ENCODE measurements around the gene ANKHD1. TPM values are rescaled to one million over a fixed set of nuclear protein-coding genes. Genes with fewer than 3 reads are reported as not detected.

Gene ANKHD1
- total RNA-seq, 2 experiments from 2014 or later = 90.6 to 143 TPM

DNA sequence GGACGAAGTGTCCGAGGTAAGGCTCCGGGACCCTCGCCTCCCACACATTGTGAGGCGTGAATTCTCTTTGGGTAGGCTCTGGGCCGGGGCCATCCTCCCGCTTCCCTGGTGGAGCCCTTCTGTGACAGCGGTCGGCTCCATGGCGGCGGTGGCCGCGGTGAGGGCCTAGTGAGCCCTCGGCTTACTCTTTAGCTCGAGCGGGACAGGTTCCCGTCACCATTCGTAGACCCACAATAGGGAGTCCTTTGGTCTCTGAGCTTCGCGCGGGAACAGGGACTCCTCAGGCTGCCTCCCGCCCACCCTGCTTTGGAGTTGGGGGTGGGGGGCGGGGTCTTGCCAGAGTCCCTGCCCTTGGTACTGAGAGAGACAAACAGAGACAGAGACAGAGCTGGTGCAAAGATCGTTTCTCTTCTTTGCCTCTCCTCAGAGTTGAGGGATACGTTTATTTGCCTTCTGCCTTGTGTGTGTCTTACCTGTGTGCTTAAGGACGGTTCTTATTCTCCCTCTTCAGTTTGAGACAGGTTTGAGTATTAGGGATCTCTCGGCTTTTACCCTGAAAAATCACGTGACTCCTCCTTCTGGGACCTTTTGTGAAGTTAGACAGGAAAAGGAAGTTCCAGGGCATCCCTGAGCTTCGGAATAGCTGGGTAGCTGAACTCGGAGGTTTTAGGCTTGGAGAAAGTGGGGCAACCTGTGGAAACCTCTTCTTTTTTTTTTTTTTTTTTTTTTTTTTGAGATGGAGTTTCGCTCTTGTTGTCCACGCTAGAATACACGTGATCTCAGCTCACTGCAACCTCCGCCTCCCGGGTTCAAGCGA, 833 bp downstream of the ANKHD1 start:
- no peak for TF ChIP-seq EZH2phosphoT487 (IDR thresholded peaks at IDR 0.05; ENCODE audit: borderline replicate concordance, low read depth, low read length)
- TF ChIP-seq, protein P1, sequence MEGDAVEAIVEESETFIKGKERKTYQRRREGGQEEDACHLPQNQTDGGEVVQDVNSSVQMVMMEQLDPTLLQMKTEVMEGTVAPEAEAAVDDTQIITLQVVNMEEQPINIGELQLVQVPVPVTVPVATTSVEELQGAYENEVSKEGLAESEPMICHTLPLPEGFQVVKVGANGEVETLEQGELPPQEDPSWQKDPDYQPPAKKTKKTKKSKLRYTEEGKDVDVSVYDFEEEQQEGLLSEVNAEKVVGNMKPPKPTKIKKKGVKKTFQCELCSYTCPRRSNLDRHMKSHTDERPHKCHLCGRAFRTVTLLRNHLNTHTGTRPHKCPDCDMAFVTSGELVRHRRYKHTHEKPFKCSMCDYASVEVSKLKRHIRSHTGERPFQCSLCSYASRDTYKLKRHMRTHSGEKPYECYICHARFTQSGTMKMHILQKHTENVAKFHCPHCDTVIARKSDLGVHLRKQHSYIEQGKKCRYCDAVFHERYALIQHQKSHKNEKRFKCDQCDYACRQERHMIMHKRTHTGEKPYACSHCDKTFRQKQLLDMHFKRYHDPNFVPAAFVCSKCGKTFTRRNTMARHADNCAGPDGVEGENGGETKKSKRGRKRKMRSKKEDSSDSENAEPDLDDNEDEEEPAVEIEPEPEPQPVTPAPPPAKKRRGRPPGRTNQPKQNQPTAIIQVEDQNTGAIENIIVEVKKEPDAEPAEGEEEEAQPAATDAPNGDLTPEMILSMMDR (conservative IDR thresholded peaks at IDR 0.05; ENCODE audit: low read length) = no peak
- intact Hi-C loops (cut with micrococcal nuclease; ENCODE audit: unreplicated experiment) = loop anchor here (5.0 kb wide), 1 partner anchor 295 kb away; no protein-coding TSS in a partner anchor
- peak overlapping the region; percentile 16; the same call in 1 of the 2 replicates for H2AFZ ChIP-seq (ENCODE audit: low read length)
- peaks cover 29% of the 10 kb centered on the region for H3K4me1 ChIP-seq (ENCODE audit: insufficient read depth, low read length, poor library complexity, severe bottlenecking)
- H3K36me3 ChIP-seq (ENCODE audit: insufficient read depth, low read length) = peaks cover 34% of the 10 kb centered on the region
- ChIA-PET CTCF (ENCODE audit: unreplicated experiment) (no interaction called here), POLR2A (interaction anchor here (0.6 to 2.4 kb wide), 7 partner anchors 9 to 245 kb away, joined by 3 to 6 read pairs (median 4); partner anchors contain the start of genes IK and NDUFA2)
- no peaks in the 10 kb centered on the region for H3K9me3 ChIP-seq (ENCODE audit: low read length)
- peak overlapping the region; percentile 92 for H3K4me3 ChIP-seq (ENCODE audit: low read depth, low read length, poor library complexity, severe bottlenecking)
- peak overlapping the region; percentile 82 for H3K27ac ChIP-seq (ENCODE audit: low read depth, low read length, poor library complexity, severe bottlenecking)
- H4K20me1 ChIP-seq (ENCODE audit: insufficient read depth, low read length) = peaks cover 18% of the 10 kb centered on the region; the same call in 1 of the 2 replicates
- no TSS peak for BruUV-seq (replicated peaks)
- peak overlapping the region; percentile 87 for H3K4me2 ChIP-seq (ENCODE audit: low read length)
- no peaks in the 10 kb centered on the region for H3K9me2 ChIP-seq (ENCODE audit: insufficient read depth, low read length)
- H3K79me2 ChIP-seq (ENCODE audit: insufficient read depth, low read depth, low read length) = peaks cover 83% of the 10 kb centered on the region
- peak; percentile 73 for DNase-seq (ENCODE audit: low spot score)

GRCh38 chr5:140403613-140404012, 2.0 kb downstream of the ANKHD1 start:
- peak overlapping the region; percentile 87 for H3K4me2 ChIP-seq (ENCODE audit: low read length)
- TF ChIP-seq EZH2phosphoT487 (IDR thresholded peaks at IDR 0.05; ENCODE audit: borderline replicate concordance, low read depth, low read length) = no peak
- TF ChIP-seq, protein P1 (conservative IDR thresholded peaks at IDR 0.05; ENCODE audit: low read length) = no peak
- BruUV-seq (replicated peaks) = no TSS peak
- H3K4me3 ChIP-seq (ENCODE audit: low read depth, low read length, poor library complexity, severe bottlenecking) = peak overlapping the region; percentile 92
- peaks cover 89% of the 10 kb centered on the region for H3K79me2 ChIP-seq (ENCODE audit: insufficient read depth, low read depth, low read length)
- no peak overlapping the region for H3K27ac ChIP-seq (ENCODE audit: low read depth, low read length, poor library complexity, severe bottlenecking)
- H4K20me1 ChIP-seq (ENCODE audit: insufficient read depth, low read length) = peaks cover 18% of the 10 kb centered on the region; the same call in 1 of the 2 replicates
- ChIA-PET POLR2A (interaction anchor here (0.6 to 1.9 kb wide), 3 partner anchors 15 to 272 kb away, joined by 3 to 4 read pairs (median 3); no protein-coding TSS in a partner anchor), CTCF (ENCODE audit: unreplicated experiment) (no interaction called here)
- DNase-seq (ENCODE audit: low spot score) = no peak
- H2AFZ ChIP-seq (ENCODE audit: low read length) = no peak overlapping the region
- H3K9me2 ChIP-seq (ENCODE audit: insufficient read depth, low read length) = no peaks in the 10 kb centered on the region
- peaks cover 40% of the 10 kb centered on the region for H3K36me3 ChIP-seq (ENCODE audit: insufficient read depth, low read length)
- H3K9me3 ChIP-seq (ENCODE audit: low read length) = no peaks in the 10 kb centered on the region
- intact Hi-C loops (cut with micrococcal nuclease; ENCODE audit: unreplicated experiment) = loop anchor here (5.0 kb wide), 1 partner anchor 296 kb away; no protein-coding TSS in a partner anchor
- H3K4me1 ChIP-seq (ENCODE audit: insufficient read depth, low read length, poor library complexity, severe bottlenecking) = peaks cover 30% of the 10 kb centered on the region

Measured in OCI-LY7 (cell line).